ENCODE data around the gene PACC1. TPM values are rescaled to one million over a fixed set of nuclear protein-coding genes. Genes with fewer than 3 reads are reported as not detected.

PACC1 gene
- total and polyA plus RNA-seq, 8 donors = 1.7 to 3.4 (median 3.2) TPM

DNA sequence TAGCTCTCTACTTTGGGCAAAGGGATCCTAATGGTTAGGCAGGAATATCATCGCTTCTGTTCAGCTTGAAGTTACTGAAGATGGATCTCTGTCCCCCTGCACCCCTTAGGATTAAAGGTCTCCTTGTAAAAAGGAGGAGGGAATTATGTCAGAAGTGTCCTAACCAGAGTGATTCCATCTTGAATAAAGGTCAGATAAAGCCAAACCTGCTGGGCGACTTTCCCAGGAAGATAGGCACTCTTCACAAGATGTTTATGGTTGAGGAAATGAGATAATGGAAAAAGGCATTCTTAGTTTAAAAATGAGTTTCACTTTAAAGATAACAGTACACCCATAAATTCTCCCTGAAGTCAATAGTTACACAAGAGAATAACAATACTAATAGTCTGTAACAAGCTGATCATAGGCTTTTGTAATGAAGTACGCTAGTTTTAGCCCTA lies 16.3 kb upstream of the PACC1 start:
- Histone ChIP-seq H3K4me1 (peaks cover 0 to 3% (median 0%) of the 10 kb centered on the region in 3 donors), H3K36me3 (no peaks in the 10 kb centered on the region), H3K9me3 (no peaks in the 10 kb centered on the region), H3K27ac (no peak overlapping the region), H3K27me3 (no peaks in the 10 kb centered on the region), H3K4me3 (no peak overlapping the region)
- TF ChIP-seq, protein P1, sequence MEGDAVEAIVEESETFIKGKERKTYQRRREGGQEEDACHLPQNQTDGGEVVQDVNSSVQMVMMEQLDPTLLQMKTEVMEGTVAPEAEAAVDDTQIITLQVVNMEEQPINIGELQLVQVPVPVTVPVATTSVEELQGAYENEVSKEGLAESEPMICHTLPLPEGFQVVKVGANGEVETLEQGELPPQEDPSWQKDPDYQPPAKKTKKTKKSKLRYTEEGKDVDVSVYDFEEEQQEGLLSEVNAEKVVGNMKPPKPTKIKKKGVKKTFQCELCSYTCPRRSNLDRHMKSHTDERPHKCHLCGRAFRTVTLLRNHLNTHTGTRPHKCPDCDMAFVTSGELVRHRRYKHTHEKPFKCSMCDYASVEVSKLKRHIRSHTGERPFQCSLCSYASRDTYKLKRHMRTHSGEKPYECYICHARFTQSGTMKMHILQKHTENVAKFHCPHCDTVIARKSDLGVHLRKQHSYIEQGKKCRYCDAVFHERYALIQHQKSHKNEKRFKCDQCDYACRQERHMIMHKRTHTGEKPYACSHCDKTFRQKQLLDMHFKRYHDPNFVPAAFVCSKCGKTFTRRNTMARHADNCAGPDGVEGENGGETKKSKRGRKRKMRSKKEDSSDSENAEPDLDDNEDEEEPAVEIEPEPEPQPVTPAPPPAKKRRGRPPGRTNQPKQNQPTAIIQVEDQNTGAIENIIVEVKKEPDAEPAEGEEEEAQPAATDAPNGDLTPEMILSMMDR (IDR thresholded peaks at IDR 0.05) = no peak
- no peak for FAIRE-seq
- no peak for ATAC-seq
- intact Hi-C loops (cut with DNase I) = no loop called here
- DNase-seq = no peak
- 75 to 78% methylated on average over 3 of the region's 3 CpGs for WGBS, 2 donors

DNA sequence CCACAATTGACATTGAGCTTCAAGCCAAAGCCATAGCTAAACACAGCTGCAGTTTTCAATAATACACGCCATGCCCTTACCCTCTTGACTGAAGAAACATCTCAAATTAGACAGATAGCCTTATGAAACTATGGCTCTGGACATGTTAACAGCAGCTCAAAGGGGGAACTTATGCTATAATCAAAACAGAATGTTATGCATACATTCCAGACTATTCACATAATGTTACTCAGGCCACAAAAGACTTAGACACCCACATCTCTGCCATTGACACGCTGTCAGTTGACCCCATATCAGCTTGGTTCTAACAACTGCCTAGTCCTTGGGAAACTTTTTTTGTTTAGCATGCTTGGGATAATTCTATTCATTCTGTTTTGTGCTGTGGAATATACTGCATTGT lies 15.7 kb upstream of the PACC1 start:
- H3K36me3 ChIP-seq = no peaks in the 10 kb centered on the region
- ATAC-seq (no peak), DNase-seq (no peak), FAIRE-seq (no peak)
- peaks cover 0 to 3% (median 0%) of the 10 kb centered on the region in 3 donors for H3K4me1 ChIP-seq
- H3K4me3 ChIP-seq = no peak overlapping the region
- 86 to 90% methylated on average over 2 of the region's 2 CpGs for WGBS, 2 donors
- TF ChIP-seq, protein P1 (IDR thresholded peaks at IDR 0.05) = no peak
- intact Hi-C loops (cut with DNase I) = no loop called here
- H3K9me3 ChIP-seq = no peaks in the 10 kb centered on the region
- H3K27ac ChIP-seq = no peak overlapping the region
- H3K27me3 ChIP-seq = no peaks in the 10 kb centered on the region

DNA sequence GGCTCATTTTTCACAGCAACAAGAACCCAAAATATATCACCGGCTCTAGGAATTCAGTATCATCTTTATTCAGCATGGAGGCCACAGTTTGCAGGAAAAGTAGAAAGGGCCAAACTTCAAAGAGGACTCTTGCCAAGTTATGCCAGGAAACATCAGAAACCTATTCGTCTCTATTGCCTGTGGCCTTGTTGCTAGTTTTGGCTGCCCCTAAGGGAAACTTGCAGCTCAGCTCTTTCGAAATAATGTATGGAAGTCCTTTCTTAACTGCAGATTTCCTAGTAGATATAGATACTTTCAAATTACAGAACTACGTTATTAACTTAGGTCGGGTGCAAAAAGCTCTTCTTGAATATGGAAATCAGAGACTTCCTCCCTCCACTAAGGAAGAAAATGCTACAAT lies 13.8 kb upstream of the PACC1 start:
- H3K27me3 ChIP-seq = no peaks in the 10 kb centered on the region
- H3K4me1 ChIP-seq = peaks cover 0 to 3% (median 0%) of the 10 kb centered on the region in 3 donors
- 54 to 62% methylated on average over 5 of the region's 5 CpGs for WGBS, 2 donors
- no peaks in the 10 kb centered on the region for H3K9me3 ChIP-seq
- no peak overlapping the region for H3K27ac ChIP-seq
- H3K36me3 ChIP-seq = no peaks in the 10 kb centered on the region
- intact Hi-C loops (cut with DNase I) = no loop called here
- H3K4me3 ChIP-seq = no peak overlapping the region
- FAIRE-seq (no peak), ATAC-seq (no peak), DNase-seq (no peak)
- TF ChIP-seq, protein P1 (IDR thresholded peaks at IDR 0.05) = no peak

DNA sequence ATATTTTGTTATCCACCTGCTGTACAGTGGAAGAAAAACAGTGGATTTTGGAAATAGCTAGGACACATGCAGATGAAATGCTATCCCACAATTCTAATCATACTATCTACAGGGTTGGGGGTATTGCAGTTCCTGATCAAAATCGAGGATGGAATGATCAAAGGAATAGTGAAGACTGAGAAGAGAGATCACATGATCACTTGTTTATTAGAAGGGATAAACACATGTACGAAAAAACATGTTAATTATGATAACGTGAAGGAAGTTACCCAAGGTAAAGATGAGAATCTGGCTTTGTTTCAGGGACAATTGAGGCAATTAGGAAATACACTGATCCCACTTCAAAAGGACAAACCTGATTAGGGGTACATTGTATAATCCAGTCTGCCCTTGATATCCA lies 9.2 kb upstream of the PACC1 start:
- no peak for FAIRE-seq
- 62 to 65% methylated on average over 3 of the region's 3 CpGs for WGBS, 2 donors

DNA sequence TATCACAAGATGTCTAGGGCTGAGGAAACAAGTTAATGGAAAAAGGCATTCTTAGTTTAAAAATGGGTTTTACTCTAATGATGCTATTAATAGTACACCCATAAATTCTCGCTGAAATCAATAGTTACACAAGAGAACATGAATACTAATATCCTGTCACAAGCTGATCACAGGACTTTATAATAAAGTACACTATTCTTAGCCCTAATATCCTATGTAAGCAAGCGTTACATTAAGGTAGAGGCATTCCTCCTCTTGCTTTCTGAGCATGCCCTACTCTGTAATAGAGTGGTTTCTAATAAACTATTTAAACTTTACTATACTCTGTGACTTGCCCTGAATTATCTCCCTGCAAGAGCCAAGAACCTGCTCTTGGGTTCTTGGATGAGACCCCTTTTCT lies 6.5 kb upstream of the PACC1 start:
- 51 to 52% methylated on average over 2 of the region's 2 CpGs for WGBS, 2 donors
- Histone ChIP-seq H3K36me3 (no peaks in the 10 kb centered on the region), H3K27ac (no peak overlapping the region), H3K4me3 (no peak overlapping the region), H3K4me1 (no peaks in the 10 kb centered on the region), H3K27me3 (no peaks in the 10 kb centered on the region), H3K9me3 (no peaks in the 10 kb centered on the region)
- ATAC-seq = no peak
- no peak for DNase-seq
- TF ChIP-seq, protein P1 (IDR thresholded peaks at IDR 0.05) = no peak
- no peak for FAIRE-seq
- intact Hi-C loops (cut with DNase I) = no loop called here

More for the DNA sequence above, 9.2 kb upstream of the PACC1 start:
- ATAC-seq = no peak
- Histone ChIP-seq H3K4me3 (no peak overlapping the region), H3K9me3 (no peaks in the 10 kb centered on the region), H3K4me1 (no peaks in the 10 kb centered on the region), H3K27me3 (no peaks in the 10 kb centered on the region), H3K36me3 (no peaks in the 10 kb centered on the region), H3K27ac (no peak overlapping the region)
- intact Hi-C loops (cut with DNase I) = no loop called here
- TF ChIP-seq, protein P1 (IDR thresholded peaks at IDR 0.05) = no peak
- no peak for DNase-seq
